GM18861 (cell line): ENCODE data around the gene BBS4.

Experiments used
- ATAC-seq: cut with Tn5 transposase; IDR thresholded peaks from one replicate; pipeline ENCODE4 v1.9.1; 2021; ENCODE audit not compliant: unreplicated experiment

BBS4 gene

DNA sequence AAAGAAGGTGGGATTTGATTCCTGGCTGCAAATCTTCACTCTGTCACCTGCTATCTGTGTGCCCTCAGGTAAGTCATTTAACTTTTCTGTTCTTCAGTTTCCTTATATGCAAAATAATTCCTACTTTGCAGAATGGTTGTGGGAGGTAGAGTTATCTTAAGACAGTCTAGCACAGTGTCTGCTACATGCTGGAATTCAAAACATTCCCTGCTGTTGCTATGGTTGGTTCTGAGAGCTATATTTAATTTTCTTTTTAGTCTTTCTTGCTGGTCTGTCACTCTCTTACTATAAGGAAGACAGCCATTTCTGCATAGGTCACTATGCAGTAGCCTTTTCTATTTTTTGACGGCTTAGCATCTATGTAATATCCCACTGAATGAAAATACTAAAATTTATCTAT, 101.5 kb downstream of the BBS4 start:
- ATAC-seq, result no peak
